Endometrial microvascular endothelial cells (primary cell): ENCODE data around the gene MYL12B. TPM values are rescaled to one million over a fixed set of nuclear protein-coding genes. Genes with fewer than 3 reads are reported as not detected.

Source experiments
- in situ Hi-C: cut with HindIII; loops from 2 replicates; pipeline ENCODE4 v1.10.0; 2017; ENCODE audit warnings: low sequenced_read_pairs, low pct_unique_long_range_greater_than_20kb; ENCODE audit errors: inconsistent ontology term
- total RNA-seq: library from RNA; depleted of rRNA; stranded (reverse); fragments of >200 nt; gene quantifications from one replicate; pipeline ENCODE4 v1.2.3, GENCODE V29; 2015; ENCODE audit errors: inconsistent ontology term

The MYL12B gene
- total RNA-seq, 1 donor from 2014 or later: 666 TPM

DNA sequence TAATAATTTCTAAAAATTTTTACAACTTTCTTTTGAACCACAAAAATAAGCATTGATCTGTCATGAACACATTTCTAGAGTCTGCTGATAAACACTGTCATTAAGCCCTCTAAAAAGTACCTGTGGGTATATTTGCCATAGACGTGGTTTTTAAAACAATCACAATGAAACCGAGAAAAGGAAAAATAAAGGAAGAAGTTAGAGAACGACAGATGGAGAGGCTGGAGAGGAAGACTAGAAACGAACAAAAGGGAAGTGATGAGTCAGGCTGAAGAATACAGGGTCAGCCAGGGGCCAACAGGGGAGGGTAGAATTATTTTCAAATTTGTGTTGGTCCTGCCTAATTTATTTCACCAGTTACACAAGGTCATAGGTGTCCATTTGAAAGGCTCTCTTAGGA is 62.0 kb downstream of the MYL12B start:
- in situ Hi-C loops: no loop called here

Other genes starting within 250 kb of the MYL12B start
- gene LPIN2, start 249.0 kb upstream of the MYL12B start, total RNA-seq: 41.8 TPM
- gene MYOM1, start 42.2 kb upstream of the MYL12B start, total RNA-seq: not detected
- gene MYL12A, start 14.3 kb upstream of the MYL12B start, total RNA-seq: 1,280 TPM
- gene TGIF1, start 188.0 kb downstream of the MYL12B start, total RNA-seq: 69.1 TPM